ENCODE measurements around the gene WNT5B.

DNA sequence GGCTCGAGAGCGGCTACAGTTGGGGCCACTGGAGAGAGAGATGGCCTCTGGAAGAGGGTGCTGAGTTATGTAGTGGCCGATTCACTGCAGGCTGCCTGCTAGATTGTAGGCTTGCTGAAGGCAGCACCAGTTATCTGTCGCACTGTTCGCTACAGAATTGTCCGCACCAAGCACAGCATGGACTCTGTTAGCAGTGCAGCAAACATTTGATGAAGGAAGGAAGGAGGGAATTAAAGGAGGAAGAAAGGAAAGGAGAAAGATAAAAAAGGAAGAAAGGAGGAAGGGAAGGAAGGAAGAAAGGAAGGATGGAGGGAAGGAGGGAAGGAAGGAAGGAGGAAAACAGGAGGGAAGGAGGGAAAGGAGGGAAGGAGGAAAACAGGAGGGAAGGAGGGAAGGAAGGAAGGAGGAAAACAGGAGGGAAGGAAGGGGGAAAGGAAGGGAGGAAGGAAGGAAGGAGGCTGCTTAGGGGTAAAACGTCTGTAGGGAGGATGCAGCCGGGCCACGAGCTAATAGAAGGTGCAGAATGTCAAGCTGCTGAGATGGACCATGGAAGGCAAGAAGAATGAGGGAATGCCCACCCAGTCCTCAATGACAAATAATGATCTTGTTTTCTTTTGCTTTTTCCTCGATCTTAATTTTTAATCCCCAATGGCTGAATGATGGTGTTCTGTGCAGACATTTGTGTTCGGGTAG lies 34.6 kb downstream of the WNT5B start:
- TF ChIP-seq, protein P1, sequence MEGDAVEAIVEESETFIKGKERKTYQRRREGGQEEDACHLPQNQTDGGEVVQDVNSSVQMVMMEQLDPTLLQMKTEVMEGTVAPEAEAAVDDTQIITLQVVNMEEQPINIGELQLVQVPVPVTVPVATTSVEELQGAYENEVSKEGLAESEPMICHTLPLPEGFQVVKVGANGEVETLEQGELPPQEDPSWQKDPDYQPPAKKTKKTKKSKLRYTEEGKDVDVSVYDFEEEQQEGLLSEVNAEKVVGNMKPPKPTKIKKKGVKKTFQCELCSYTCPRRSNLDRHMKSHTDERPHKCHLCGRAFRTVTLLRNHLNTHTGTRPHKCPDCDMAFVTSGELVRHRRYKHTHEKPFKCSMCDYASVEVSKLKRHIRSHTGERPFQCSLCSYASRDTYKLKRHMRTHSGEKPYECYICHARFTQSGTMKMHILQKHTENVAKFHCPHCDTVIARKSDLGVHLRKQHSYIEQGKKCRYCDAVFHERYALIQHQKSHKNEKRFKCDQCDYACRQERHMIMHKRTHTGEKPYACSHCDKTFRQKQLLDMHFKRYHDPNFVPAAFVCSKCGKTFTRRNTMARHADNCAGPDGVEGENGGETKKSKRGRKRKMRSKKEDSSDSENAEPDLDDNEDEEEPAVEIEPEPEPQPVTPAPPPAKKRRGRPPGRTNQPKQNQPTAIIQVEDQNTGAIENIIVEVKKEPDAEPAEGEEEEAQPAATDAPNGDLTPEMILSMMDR (IDR thresholded peaks at IDR 0.05) = no peak
- TF ChIP-seq POLR2A (IDR thresholded peaks at IDR 0.05) = no peak

Data from ovary (tissue), 3 donors.